HG02884 (cell line): ENCODE results near the gene MYOM1.
"Not testable (repeated sequence)": the region's sequence is repeated elsewhere in the genome, so short reads cannot be mapped to it uniquely, and the experiment has no call there.

Experiments
- ATAC-seq: cut with Tn5 transposase; IDR thresholded peaks from one replicate; pipeline ENCODE4 v1.9.1; 2021; ENCODE audit warnings: mild to moderate bottlenecking, moderate library complexity; ENCODE audit not compliant: unreplicated experiment

Gene MYOM1

GRCh38 chr18:3041843-3042242 lies 177.9 kb downstream of the MYOM1 start:
- no peak for ATAC-seq

GRCh38 chr18:3040881-3041280 lies 178.9 kb downstream of the MYOM1 start:
- no peak for ATAC-seq

- ATAC-seq = no peak
Measured at GRCh38 chr18:3040173-3040572, 179.6 kb downstream of the MYOM1 start.

GRCh38 chr18:3037423-3037915 lies 182.3 kb downstream of the MYOM1 start:
- ATAC-seq = peak; percentile 99

- ATAC-seq = no peak
Measured at GRCh38 chr18:3036108-3036507, 183.7 kb downstream of the MYOM1 start.

- ATAC-seq = no peak
Measured at GRCh38 chr18:3035635-3036034, 184.1 kb downstream of the MYOM1 start.

GRCh38 chr18:3032721-3033120 lies 187.0 kb downstream of the MYOM1 start:
- ATAC-seq = no peak

- no peak for ATAC-seq
Measured at GRCh38 chr18:3029215-3029952, 190.4 kb downstream of the MYOM1 start.

- not testable (repeated sequence) for ATAC-seq
Measured at GRCh38 chr18:3028115-3028514, 191.7 kb downstream of the MYOM1 start.

GRCh38 chr18:3027370-3027891 lies 192.3 kb downstream of the MYOM1 start:
- ATAC-seq = no peak

- ATAC-seq = no peak
Measured at GRCh38 chr18:3025544-3025943, 194.2 kb downstream of the MYOM1 start.

- not testable (repeated sequence) for ATAC-seq
Measured at GRCh38 chr18:3023603-3024002, 196.2 kb downstream of the MYOM1 start.
